ENCODE results near the gene UBN2.

Gene UBN2

DNA sequence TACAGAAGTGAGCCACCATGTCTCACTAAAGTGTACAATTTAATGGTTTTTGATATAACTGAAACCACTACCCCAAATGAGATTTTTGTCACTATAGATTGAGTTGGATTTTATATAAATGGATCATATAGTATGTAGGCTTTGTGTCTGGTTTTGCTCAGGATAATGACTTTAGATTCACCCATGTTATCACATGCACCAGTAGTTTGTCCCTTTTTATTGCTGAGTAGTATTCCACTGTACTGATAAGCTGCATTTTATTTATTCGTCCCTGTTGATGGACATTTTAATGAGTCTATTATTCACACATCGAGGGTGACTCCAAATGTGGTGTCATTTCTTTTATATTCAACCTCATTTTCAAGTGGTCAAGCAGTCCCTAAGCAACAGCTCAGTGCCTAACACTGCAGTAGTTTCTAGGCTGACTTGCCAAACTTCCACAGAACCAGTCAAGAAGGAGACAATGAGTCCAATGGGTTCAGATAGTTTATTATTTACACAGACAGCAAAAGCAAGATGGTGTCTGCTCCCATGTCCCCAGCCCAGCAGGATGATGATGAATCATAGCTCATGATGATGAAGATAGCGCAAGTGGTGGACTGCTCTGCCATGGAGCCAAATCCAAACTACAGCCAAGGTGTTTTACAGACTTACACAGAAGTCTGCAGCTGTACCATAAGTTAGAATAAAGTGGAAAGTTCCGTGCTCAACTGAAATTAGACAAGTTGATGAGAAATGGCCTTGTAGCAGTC lies 103.5 kb downstream of the UBN2 start:
- Histone ChIP-seq H3K4ac (ENCODE audit: low read length) (no peak overlapping the region), H2BK12ac (ENCODE audit: low read length) (no peak overlapping the region), H3K9ac (ENCODE audit: low read depth, low read length, poor library complexity) (no peak overlapping the region), H3K14ac (ENCODE audit: low read length) (no peak overlapping the region), H2BK5ac (ENCODE audit: low read length) (no peak overlapping the region), H3K79me1 (ENCODE audit: low read depth, low read length) (no peaks in the 10 kb centered on the region), H3K27me3 (ENCODE audit: control insufficient read depth in 3 of 3, insufficient read depth in 3 of 3, low read depth in 1 of 3, low read length in 3 of 3) (no peaks in the 10 kb centered on the region), H2BK15ac (ENCODE audit: low read length) (no peak overlapping the region), H3K23ac (ENCODE audit: low read depth, low read length, poor library complexity) (no peak overlapping the region), H2AFZ (ENCODE audit: low read length) (no peak overlapping the region), H3K27ac (replicated peaks; ENCODE audit: low read length) (no peak overlapping the region), H2BK120ac (ENCODE audit: low read depth, low read length) (no peak overlapping the region), H4K8ac (ENCODE audit: low read depth, low read length) (no peak overlapping the region), H2AK5ac (ENCODE audit: low read depth, low read length) (no peak overlapping the region), H3K9me3 (replicated peaks in 1 of 2; ENCODE audit: control insufficient read depth in 2 of 2, insufficient read depth in 1 of 2, low read depth in 1 of 2, low read length in 2 of 2) (peaks cover 2 to 7% of the 10 kb centered on the region in 2 donors), H3K18ac (ENCODE audit: low read length) (no peak overlapping the region), H4K91ac (ENCODE audit: low read depth, low read length, poor library complexity) (no peak overlapping the region), H3K4me3 (ENCODE audit: low read length in 2 of 2) (no peak overlapping the region), H3K36me3 (replicated peaks in 1 of 2; ENCODE audit: control insufficient read depth in 2 of 2, insufficient read depth in 2 of 2, low read length in 2 of 2) (no peaks in the 10 kb centered on the region), H3K4me2 (ENCODE audit: insufficient read depth, low read length, poor library complexity, severe bottlenecking) (no peak overlapping the region), H3K4me1 (ENCODE audit: control insufficient read depth in 2 of 2, insufficient read depth in 1 of 2, low read depth in 1 of 2, low read length in 2 of 2) (no peaks in the 10 kb centered on the region)
- DNase-seq (ENCODE audit: low spot score), result no peak
- no CpG with 5 or more reads among the region's 4 CpGs for WGBS, 2 donors (ENCODE audit: extremely low coverage in 2 of 2, insufficient read length in 2 of 2, insufficient replicate concordance in 1 of 2)

DNA sequence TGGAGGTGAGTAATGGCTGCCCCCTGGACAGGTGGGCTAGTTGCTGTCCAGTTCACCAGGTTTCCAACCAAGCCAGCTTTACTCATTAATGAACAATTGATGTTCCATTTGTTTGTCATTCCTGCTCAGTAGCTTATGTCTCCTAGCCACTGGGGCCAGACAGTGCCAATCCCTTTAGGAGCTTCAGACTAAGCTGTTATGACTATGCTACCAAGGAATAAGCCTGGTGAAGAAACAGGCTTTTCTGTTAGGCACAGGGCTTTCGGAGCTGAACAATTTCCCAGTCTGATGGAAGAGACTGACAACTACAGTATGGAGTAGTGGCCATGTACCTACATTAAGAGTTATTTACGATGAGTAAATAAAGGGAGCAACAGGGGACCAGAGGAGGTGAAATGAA lies 108.0 kb downstream of the UBN2 start:
- Histone ChIP-seq H3K27ac (replicated peaks; ENCODE audit: low read length) (no peak overlapping the region), H3K4me2 (ENCODE audit: insufficient read depth, low read length, poor library complexity, severe bottlenecking) (no peak overlapping the region), H4K91ac (ENCODE audit: low read depth, low read length, poor library complexity) (no peak overlapping the region), H2AFZ (ENCODE audit: low read length) (peak overlapping the region; percentile 83), H3K4ac (ENCODE audit: low read length) (no peak overlapping the region), H2AK5ac (ENCODE audit: low read depth, low read length) (no peak overlapping the region), H3K9ac (ENCODE audit: low read depth, low read length, poor library complexity) (no peak overlapping the region), H3K4me3 (ENCODE audit: low read length in 2 of 2) (peak overlapping the region in 1 of 2 donors; percentile 74), H3K18ac (ENCODE audit: low read length) (no peak overlapping the region), H4K8ac (ENCODE audit: low read depth, low read length) (no peak overlapping the region), H2BK15ac (ENCODE audit: low read length) (no peak overlapping the region), H3K23ac (ENCODE audit: low read depth, low read length, poor library complexity) (no peak overlapping the region), H3K36me3 (replicated peaks in 1 of 2; ENCODE audit: control insufficient read depth in 2 of 2, insufficient read depth in 2 of 2, low read length in 2 of 2) (peaks cover 0 to 14% of the 10 kb centered on the region in 2 donors), H3K79me1 (ENCODE audit: low read depth, low read length) (no peaks in the 10 kb centered on the region), H3K9me3 (replicated peaks in 1 of 2; ENCODE audit: control insufficient read depth in 2 of 2, insufficient read depth in 1 of 2, low read depth in 1 of 2, low read length in 2 of 2) (peaks cover 2 to 10% of the 10 kb centered on the region in 2 donors), H3K14ac (ENCODE audit: low read length) (no peak overlapping the region), H3K27me3 (ENCODE audit: control insufficient read depth in 3 of 3, insufficient read depth in 3 of 3, low read depth in 1 of 3, low read length in 3 of 3) (no peaks in the 10 kb centered on the region), H3K4me1 (ENCODE audit: control insufficient read depth in 2 of 2, insufficient read depth in 1 of 2, low read depth in 1 of 2, low read length in 2 of 2) (peaks cover 0 to 4% of the 10 kb centered on the region in 2 donors), H2BK12ac (ENCODE audit: low read length) (no peak overlapping the region), H2BK5ac (ENCODE audit: low read length) (no peak overlapping the region), H2BK120ac (ENCODE audit: low read depth, low read length) (no peak overlapping the region)
- no CpG with 5 or more reads among the region's 2 CpGs for WGBS, 2 donors (ENCODE audit: extremely low coverage in 2 of 2, insufficient read length in 2 of 2, insufficient replicate concordance in 1 of 2)
- no peak for DNase-seq (ENCODE audit: low spot score)

DNA sequence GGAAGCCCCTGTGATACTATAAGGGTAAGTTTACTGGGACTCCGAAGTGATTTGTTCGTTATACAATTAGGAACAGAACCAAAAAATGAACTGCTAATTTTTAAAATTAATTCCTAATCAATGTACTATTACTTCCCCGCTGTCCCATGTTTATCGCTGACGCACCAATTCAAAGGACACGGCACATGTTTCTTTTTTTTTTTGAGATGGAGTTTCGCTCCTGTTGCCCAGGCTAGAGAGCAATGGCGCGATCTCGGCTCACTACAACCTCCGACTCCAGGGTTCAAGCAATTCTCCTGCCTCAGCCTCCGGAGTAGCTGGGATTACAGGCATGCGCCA lies 108.6 kb downstream of the UBN2 start:
- no peak overlapping the region for H3K4ac ChIP-seq (ENCODE audit: low read length)
- peaks cover 0 to 4% of the 10 kb centered on the region in 2 donors for H3K4me1 ChIP-seq (ENCODE audit: control insufficient read depth in 2 of 2, insufficient read depth in 1 of 2, low read depth in 1 of 2, low read length in 2 of 2)
- H3K36me3 ChIP-seq (replicated peaks in 1 of 2; ENCODE audit: control insufficient read depth in 2 of 2, insufficient read depth in 2 of 2, low read length in 2 of 2), result peaks cover 0 to 18% of the 10 kb centered on the region in 2 donors
- no peaks in the 10 kb centered on the region for H3K27me3 ChIP-seq (ENCODE audit: control insufficient read depth in 3 of 3, insufficient read depth in 3 of 3, low read depth in 1 of 3, low read length in 3 of 3)
- peak overlapping the region; percentile 83 for H2AFZ ChIP-seq (ENCODE audit: low read length)
- no peak overlapping the region for H2BK12ac ChIP-seq (ENCODE audit: low read length)
- no peak for DNase-seq (ENCODE audit: low spot score)
- H3K79me1 ChIP-seq (ENCODE audit: low read depth, low read length), result no peaks in the 10 kb centered on the region
- H3K23ac ChIP-seq (ENCODE audit: low read depth, low read length, poor library complexity), result no peak overlapping the region
- no peak overlapping the region for H3K14ac ChIP-seq (ENCODE audit: low read length)
- H3K4me3 ChIP-seq (ENCODE audit: low read length in 2 of 2), result peak overlapping the region; percentile 74 to 99
- peaks cover 2 to 10% of the 10 kb centered on the region in 2 donors for H3K9me3 ChIP-seq (replicated peaks in 1 of 2; ENCODE audit: control insufficient read depth in 2 of 2, insufficient read depth in 1 of 2, low read depth in 1 of 2, low read length in 2 of 2)
- no peak overlapping the region for H4K91ac ChIP-seq (ENCODE audit: low read depth, low read length, poor library complexity)
- H2BK15ac ChIP-seq (ENCODE audit: low read length), result no peak overlapping the region
- no peak overlapping the region for H3K4me2 ChIP-seq (ENCODE audit: insufficient read depth, low read length, poor library complexity, severe bottlenecking)
- no CpG with 5 or more reads among the region's 13 CpGs for WGBS, 2 donors (ENCODE audit: extremely low coverage in 2 of 2, insufficient read length in 2 of 2, insufficient replicate concordance in 1 of 2)
- H2BK120ac ChIP-seq (ENCODE audit: low read depth, low read length), result no peak overlapping the region
- H3K18ac ChIP-seq (ENCODE audit: low read length), result no peak overlapping the region
- no peak overlapping the region for H4K8ac ChIP-seq (ENCODE audit: low read depth, low read length)
- H3K27ac ChIP-seq (replicated peaks; ENCODE audit: low read length), result peak overlapping the region; percentile 99
- H2BK5ac ChIP-seq (ENCODE audit: low read length), result no peak overlapping the region
- no peak overlapping the region for H2AK5ac ChIP-seq (ENCODE audit: low read depth, low read length)
- H3K9ac ChIP-seq (ENCODE audit: low read depth, low read length, poor library complexity), result no peak overlapping the region

DNA sequence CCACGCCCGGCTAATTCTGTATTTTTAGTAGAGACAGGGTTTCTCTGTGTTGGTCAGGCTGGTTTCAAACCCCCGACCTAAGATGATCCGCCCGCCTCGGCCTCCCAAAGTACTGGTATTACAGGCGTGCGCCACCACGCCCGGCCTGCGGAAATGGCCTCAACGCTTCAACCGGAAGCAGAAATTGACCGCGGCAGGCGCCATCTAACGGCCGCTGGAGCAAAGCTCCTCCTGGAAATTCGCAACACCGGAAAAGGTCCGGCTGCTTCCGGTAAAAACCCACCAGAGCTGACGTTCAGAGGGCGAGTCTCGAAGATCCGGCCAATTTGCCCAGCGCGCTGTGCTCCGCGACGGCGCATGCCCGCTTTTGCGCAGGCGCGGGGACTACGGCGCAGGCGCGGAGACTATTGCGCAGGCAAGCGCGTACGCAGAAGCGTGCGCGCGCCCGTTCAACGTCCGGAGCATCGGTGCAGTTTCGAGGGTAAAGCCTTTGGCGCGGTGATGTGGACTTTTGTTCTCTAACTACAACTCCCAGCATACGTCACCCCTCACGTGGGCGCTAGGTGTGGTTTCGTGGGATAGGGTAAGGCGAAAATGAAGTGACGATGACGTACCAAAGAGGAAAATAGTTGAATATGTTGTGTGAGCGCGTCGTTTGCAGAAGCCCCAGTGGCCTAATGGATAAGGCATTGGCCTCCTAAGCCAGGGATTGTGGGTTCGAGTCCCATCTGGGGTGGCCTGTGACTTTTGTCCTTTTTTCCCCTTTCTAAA lies 109.2 kb downstream of the UBN2 start:
- no peak overlapping the region for H2AK5ac ChIP-seq (ENCODE audit: low read depth, low read length)
- H3K4me1 ChIP-seq (ENCODE audit: control insufficient read depth in 2 of 2, insufficient read depth in 1 of 2, low read depth in 1 of 2, low read length in 2 of 2), result peaks cover 0 to 4% of the 10 kb centered on the region in 2 donors
- no peak overlapping the region for H3K9ac ChIP-seq (ENCODE audit: low read depth, low read length, poor library complexity)
- no peak overlapping the region for H2BK12ac ChIP-seq (ENCODE audit: low read length)
- H2BK120ac ChIP-seq (ENCODE audit: low read depth, low read length), result no peak overlapping the region
- H3K14ac ChIP-seq (ENCODE audit: low read length), result no peak overlapping the region
- no peak overlapping the region for H2BK15ac ChIP-seq (ENCODE audit: low read length)
- no peak overlapping the region for H3K4ac ChIP-seq (ENCODE audit: low read length)
- peak overlapping the region; percentile 29 for H3K23ac ChIP-seq (ENCODE audit: low read depth, low read length, poor library complexity)
- peak overlapping the region; percentile 88 for H2AFZ ChIP-seq (ENCODE audit: low read length)
- peak overlapping the region; percentile 42 for H3K4me2 ChIP-seq (ENCODE audit: insufficient read depth, low read length, poor library complexity, severe bottlenecking)
- H2BK5ac ChIP-seq (ENCODE audit: low read length), result no peak overlapping the region
- no peak overlapping the region for H4K8ac ChIP-seq (ENCODE audit: low read depth, low read length)
- no peaks in the 10 kb centered on the region for H3K79me1 ChIP-seq (ENCODE audit: low read depth, low read length)
- peak; percentile 99 for DNase-seq (ENCODE audit: low spot score)
- peak overlapping the region; percentile 99 for H3K27ac ChIP-seq (replicated peaks; ENCODE audit: low read length)
- no CpG with 5 or more reads among the region's 66 CpGs for WGBS, 2 donors (ENCODE audit: extremely low coverage in 2 of 2, insufficient read length in 2 of 2, insufficient replicate concordance in 1 of 2)
- peaks cover 0 to 23% of the 10 kb centered on the region in 2 donors for H3K36me3 ChIP-seq (replicated peaks in 1 of 2; ENCODE audit: control insufficient read depth in 2 of 2, insufficient read depth in 2 of 2, low read length in 2 of 2)
- peak overlapping the region; percentile 0 for H3K18ac ChIP-seq (ENCODE audit: low read length)
- H3K9me3 ChIP-seq (replicated peaks in 1 of 2; ENCODE audit: control insufficient read depth in 2 of 2, insufficient read depth in 1 of 2, low read depth in 1 of 2, low read length in 2 of 2), result peaks cover 2 to 10% of the 10 kb centered on the region in 2 donors
- no peak overlapping the region for H4K91ac ChIP-seq (ENCODE audit: low read depth, low read length, poor library complexity)
- no peaks in the 10 kb centered on the region for H3K27me3 ChIP-seq (ENCODE audit: control insufficient read depth in 3 of 3, insufficient read depth in 3 of 3, low read depth in 1 of 3, low read length in 3 of 3)
- peak overlapping the region; percentile 74 to 99 for H3K4me3 ChIP-seq (ENCODE audit: low read length in 2 of 2)
